GM12878 (cell line): ENCODE data around the gene OR6C65. TPM values are rescaled to one million over a fixed set of nuclear protein-coding genes. Genes with fewer than 3 reads are reported as not detected.
"Not testable (repeated sequence)": the region's sequence is repeated elsewhere in the genome, so short reads cannot be mapped to it uniquely, and the experiment has no call there.

Experiments
- ATAC-seq: fragments of 200-7000 bp; cut with Tn5 transposase; 3 replicates; pipeline ENCODE4 v1.9.1; 2020; ENCODE audit warnings: mild to moderate bottlenecking, moderate library complexity
- BruUV-seq: library from RNA; stranded (reverse); fragments of 400-500 nt; replicated peaks from 2 replicates; lab custom pipeline; 2021; lab: Mats Ljungman, UMichigan
- CTCF ChIA-PET: fragments of 300-600 bp; sonication (Branson Sonifier 250); formaldehyde crosslinking; extraction: SDS; loops from one replicate; lab custom pipeline; 2021; ENCODE audit warnings: inconsistent platforms; lab: Yijun Ruan, JAX
- POLR2A ChIA-PET: fragments of 350-600 bp; formaldehyde crosslinking; extraction: SDS; loops from one replicate; lab custom pipeline; 2021; ENCODE audit warnings: inconsistent platforms; lab: Charles Lee
- RAD21 ChIA-PET: fragments of 300-600 bp; sonication (Branson Sonifier 250); formaldehyde crosslinking; loops from one replicate; lab custom pipeline; 2023; ENCODE audit warnings: antibody characterized with exemption; ENCODE audit not compliant: unreplicated experiment; lab: Charles Lee
- SMC1A ChIA-PET: fragments of 300-600 bp; sonication (Branson Sonifier 250); formaldehyde crosslinking; loops from one replicate; lab custom pipeline; 2023; ENCODE audit not compliant: unreplicated experiment, uncharacterized antibody; lab: Charles Lee
- DNase-seq: peaks from one replicate; pipeline ENCODE4 v3.0.0-alpha.2; 2011; ENCODE audit warnings: low read depth, low spot score
- FAIRE-seq: peaks from 3 replicates; lab custom pipeline; 2011; peaks lifted over from hg19 to GRCh38; lab: Jason Lieb, UNC
- H2AFZ ChIP-seq: 2 replicates; pipeline ENCODE4 v1.6.0; 2011; ENCODE audit warnings: low read depth, low read length, control low read depth; ENCODE audit not compliant: control insufficient read depth
- H3K27ac ChIP-seq: 2 replicates; pipeline ENCODE4 v1.5.1; 2011; ENCODE audit warnings: control low read depth; ENCODE audit not compliant: control insufficient read depth, insufficient read depth
- H3K27me3 ChIP-seq, 2 experiments: replicated peaks in 1 of 2; 2 replicates each; pipeline versions ENCODE4 v1.6.0 to v1.6.1; 2011; ENCODE audit warnings: low read length in 1 of 2; ENCODE audit not compliant: control insufficient read depth in 2 of 2, insufficient read depth in 2 of 2
- H3K36me3 ChIP-seq, 2 experiments: 2 replicates each; pipeline ENCODE4 v1.5.1; 2011; ENCODE audit warnings: low read length in 1 of 2; ENCODE audit not compliant: control insufficient read depth in 2 of 2, insufficient read depth in 2 of 2
- H3K4me1 ChIP-seq: 2 replicates; pipeline ENCODE4 v1.6.1; 2011; ENCODE audit warnings: mild to moderate bottlenecking, low read length, moderate library complexity, mixed read lengths; ENCODE audit not compliant: control insufficient read depth, insufficient read depth
- H3K4me2 ChIP-seq: 2 replicates; pipeline ENCODE4 v1.6.0; 2011; ENCODE audit warnings: control low read depth; ENCODE audit not compliant: control insufficient read depth, insufficient read depth
- H3K4me3 ChIP-seq: fragments of 200-600 bp; sonication (generic); 2 replicates; pipeline ENCODE4 v1.5.1; 2016
- H3K79me2 ChIP-seq: 2 replicates; pipeline ENCODE4 v1.6.0; 2011; ENCODE audit warnings: low read length; ENCODE audit not compliant: control insufficient read depth, insufficient read depth
- H3K9ac ChIP-seq: 2 replicates; pipeline ENCODE4 v1.8.0; 2011; ENCODE audit warnings: low read length, control low read depth, mixed read lengths; ENCODE audit not compliant: control insufficient read depth, insufficient read depth
- H3K9me3 ChIP-seq: replicated peaks from 3 replicates; pipeline ENCODE4 v1.5.1; 2011; ENCODE audit warnings: mild to moderate bottlenecking, low read length; ENCODE audit not compliant: control insufficient read depth, insufficient read depth
- H4K20me1 ChIP-seq: 2 replicates; pipeline ENCODE4 v1.6.0; 2011; ENCODE audit not compliant: control insufficient read depth, insufficient read depth
- WGBS: methylation state at CpG from one replicate; pipeline ENCODE4 v1.1.6; 2016; ENCODE audit warnings: low lambda C conversion rate; ENCODE audit not compliant: insufficient replicate concordance, insufficient coverage; ENCODE audit errors: missing lambda C conversion rate; 5-methylcytosine and 5-hydroxymethylcytosine counted together
- in situ Hi-C: fragments of 300-500 bp; cut with MboI; formaldehyde crosslinking; loops from 9 replicates; pipeline ENCODE4 v1.14.3; 2018; ENCODE audit warnings: mixed read lengths
- intact Hi-C: fragments of 100-400 bp; cut with micrococcal nuclease; formaldehyde crosslinking; loops from one replicate; pipeline ENCODE4 v1.14.2; 2022; ENCODE audit not compliant: unreplicated experiment
- polyA plus RNA-seq, 11 experiments: library from polyadenylated mRNA; depleted of rRNA in 4 of 11; unstranded in 6 of 11; stranded (reverse) in 5 of 11; fragments of >200 nt; fragmentation: Nextera tagmentation in 4 of 11; fragmentation: Illumina TruSeq in 1 of 11; extraction: Ambion mirVana in 4 of 11; extraction: Trizol in 1 of 11; gene quantifications; 1 replicate in 1 of 11; 2 replicates in 10 of 11; pipeline versions ENCODE4 v1.2.1 to v1.2.3, GENCODE V29; 2011 to 2016; ENCODE audit warnings: inconsistent platforms in 2 of 11, missing spikeins in 2 of 11, low read depth in 1 of 11
- total RNA-seq, 4 experiments: library from RNA; depleted of rRNA in 3 of 4; stranded (reverse); fragments of >200 nt in 3 of 4; fragmentation: Illumina TruSeq in 1 of 4; extraction: Trizol in 1 of 4; gene quantifications; 2 replicates each; pipeline versions ENCODE4 v1.2.1 to v1.2.3, GENCODE V29; 2013 to 2021

The OR6C65 gene
- total and polyA plus RNA-seq, 10 of the 15 experiments (the other 5 are each of a cell fraction or from before 2014, with no cell fraction given) = not detected

DNA sequence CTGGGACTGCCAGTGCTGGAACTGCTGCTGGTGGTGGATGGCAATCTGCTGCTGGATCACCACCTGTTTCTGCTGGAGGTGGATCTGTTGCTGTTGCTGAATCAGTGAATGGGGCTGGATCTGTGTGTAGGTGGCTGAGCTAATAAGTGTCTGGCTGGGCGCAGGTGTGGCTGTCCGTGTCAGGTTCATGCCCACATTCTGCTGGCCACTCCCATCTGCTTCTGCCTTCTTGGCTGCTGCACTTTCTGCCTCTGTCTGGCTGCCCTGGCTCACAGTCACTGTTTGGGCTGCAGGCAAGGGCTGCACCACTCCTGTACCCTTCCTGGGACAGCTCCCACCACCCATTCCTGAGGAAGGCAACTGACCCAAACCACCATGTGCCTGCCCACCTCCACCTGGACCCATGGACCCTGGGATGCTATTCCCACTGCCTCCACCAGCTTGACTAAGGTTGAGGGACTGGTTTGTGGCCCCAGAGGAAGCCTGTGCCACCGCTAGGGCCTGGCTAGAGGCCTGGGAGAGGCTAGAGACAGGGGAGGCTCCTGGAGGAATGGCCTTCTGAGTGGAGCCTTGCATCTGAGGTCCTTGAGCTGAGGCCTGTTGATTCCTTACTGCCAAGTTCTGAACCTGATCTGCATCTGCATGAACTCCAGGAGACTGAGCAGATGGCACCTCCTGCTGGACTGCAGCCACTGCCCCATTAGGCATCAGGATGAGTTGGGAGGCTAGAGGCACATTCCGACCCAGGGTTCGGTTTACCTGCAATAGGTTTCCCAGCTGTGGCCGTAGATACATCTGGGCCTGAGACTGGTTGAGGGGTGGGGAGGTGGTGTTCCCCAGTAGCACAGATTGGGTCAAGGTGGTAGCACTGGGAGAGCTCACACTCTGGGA is 13.4 kb downstream of the OR6C65 start:
- WGBS = 59% methylated on average over 5 of the region's 6 CpGs
- intact Hi-C loops, SMC1A ChIA-PET, POLR2A ChIA-PET, H2AFZ ChIP-seq, FAIRE-seq, H3K79me2 ChIP-seq, H3K27me3 ChIP-seq, H3K27ac ChIP-seq, H3K9ac ChIP-seq, ATAC-seq, H3K9me3 ChIP-seq, CTCF ChIA-PET, H3K4me3 ChIP-seq, DNase-seq, H3K36me3 ChIP-seq, H3K4me2 ChIP-seq, in situ Hi-C loops, BruUV-seq, H3K4me1 ChIP-seq, H4K20me1 ChIP-seq, RAD21 ChIA-PET: not testable (repeated sequence)

- intact Hi-C loops, ATAC-seq, H4K20me1 ChIP-seq, in situ Hi-C loops, H3K36me3 ChIP-seq, H3K4me2 ChIP-seq, H3K27me3 ChIP-seq, H3K9ac ChIP-seq, H3K9me3 ChIP-seq, CTCF ChIA-PET, SMC1A ChIA-PET, H2AFZ ChIP-seq, FAIRE-seq, DNase-seq, H3K27ac ChIP-seq, POLR2A ChIA-PET, RAD21 ChIA-PET, H3K4me1 ChIP-seq, H3K4me3 ChIP-seq, BruUV-seq, H3K79me2 ChIP-seq: not testable (repeated sequence)
- 38% methylated on average over 11 of the region's 11 CpGs for WGBS
These were observed 14.1 kb downstream of the OR6C65 start for GRCh38 chr12:55414396-55414823.

GRCh38 chr12:55414889-55415288 is 14.6 kb downstream of the OR6C65 start:
- ATAC-seq = peak; percentile 67
- H3K9ac ChIP-seq, CTCF ChIA-PET, H3K27me3 ChIP-seq, H3K9me3 ChIP-seq, H3K36me3 ChIP-seq, in situ Hi-C loops, H3K4me2 ChIP-seq, H3K79me2 ChIP-seq, POLR2A ChIA-PET, H3K4me3 ChIP-seq, H3K4me1 ChIP-seq, RAD21 ChIA-PET, intact Hi-C loops, H2AFZ ChIP-seq, H3K27ac ChIP-seq, H4K20me1 ChIP-seq, DNase-seq, BruUV-seq, FAIRE-seq: not testable (repeated sequence)
- SMC1A ChIA-PET = interaction anchor here (1.0 kb wide), 1 partner anchor 60 kb away, joined by 3 read pairs; no protein-coding TSS in a partner anchor
- 0% methylated on average over 8 of the region's 34 CpGs for WGBS
